Esophagus squamous epithelium (tissue), 5 donors: Measurements from ENCODE around the gene TSKU. TPM values are rescaled to one million over a fixed set of nuclear protein-coding genes. Genes with fewer than 3 reads are reported as not detected.

Experiments used
- DNase-seq: peaks from one replicate; lab custom pipeline; 2025; lab: John Stamatoyannopoulos, UW
- H3K27ac ChIP-seq, 4 donors: fragments of 200-600 bp; sonication (generic); one replicate each; pipeline ENCODE4 v1.5.1; 2016 to 2019; ENCODE audit warnings: mild to moderate bottlenecking in 1 of 4
- H3K27me3 ChIP-seq, 4 donors: fragments of 200-600 bp; sonication (generic); 1 replicate in 3 of 4; 2 replicates in 1 of 4; pipeline versions ENCODE4 v1.5.1 to v1.6.0; 2017 to 2021; ENCODE audit warnings: antibody characterized with exemption in 1 of 4
- H3K36me3 ChIP-seq, 3 donors: fragments of 200-600 bp; sonication (generic); one replicate each; pipeline ENCODE4 v1.5.1; 2016 to 2019
- H3K4me1 ChIP-seq, 3 donors: fragments of 200-600 bp; sonication (generic); one replicate each; pipeline ENCODE4 v1.5.1; 2017 to 2019
- H3K4me3 ChIP-seq, 4 donors: fragments of 200-600 bp; sonication (generic); 1 replicate in 3 of 4; 2 replicates in 1 of 4; pipeline ENCODE4 v1.5.1; 2016 to 2019; ENCODE audit warnings: mild to moderate bottlenecking in 2 of 4, moderate library complexity in 1 of 4
- H3K9me3 ChIP-seq, 3 donors: fragments of 200-600 bp; sonication (generic); one replicate each; pipeline ENCODE4 v1.5.1; 2016 to 2019
- POLR2A ChIP-seq, 4 donors: fragments of 450-650 bp; IDR thresholded peaks; one replicate each; pipeline ENCODE4 v1.6.1; 2017; ENCODE audit warnings: antibody characterized with exemption in 4 of 4, mild to moderate bottlenecking in 4 of 4, moderate library complexity in 3 of 4
- WGBS, 2 donors: methylation state at CpG; one replicate each; pipeline ENCODE4 v1.1.5; 2018; 5-methylcytosine and 5-hydroxymethylcytosine counted together
- intact Hi-C: fragments of 100-400 bp; cut with DNase I; formaldehyde crosslinking; loops from one replicate; pipeline ENCODE4 v1.15.0; 2022
- total RNA-seq, 4 donors: library from RNA; depleted of rRNA; stranded (reverse); fragments of >200 nt; gene quantifications; one replicate each; pipeline ENCODE4 v1.1.0, GENCODE V29; 2016
- TF ChIP-seq, protein P1 (sequence below), 6 experiments: fragments of 450-650 bp in 4 of 6; fragments of 200-600 bp in 2 of 6; sonication (generic) in 2 of 6; IDR thresholded peaks; one replicate each; pipeline ENCODE4 v1.5.1; 2016 to 2019; ENCODE audit warnings: antibody characterized with exemption in 6 of 6, mild to moderate bottlenecking in 4 of 6, moderate library complexity in 4 of 6
- donor health status: DM: yes; HTN: yes; CAD: no.

TSKU gene
- total RNA-seq, 4 donors from 2014 or later, result 51.4 to 95.9 (median 88.4) TPM

DNA sequence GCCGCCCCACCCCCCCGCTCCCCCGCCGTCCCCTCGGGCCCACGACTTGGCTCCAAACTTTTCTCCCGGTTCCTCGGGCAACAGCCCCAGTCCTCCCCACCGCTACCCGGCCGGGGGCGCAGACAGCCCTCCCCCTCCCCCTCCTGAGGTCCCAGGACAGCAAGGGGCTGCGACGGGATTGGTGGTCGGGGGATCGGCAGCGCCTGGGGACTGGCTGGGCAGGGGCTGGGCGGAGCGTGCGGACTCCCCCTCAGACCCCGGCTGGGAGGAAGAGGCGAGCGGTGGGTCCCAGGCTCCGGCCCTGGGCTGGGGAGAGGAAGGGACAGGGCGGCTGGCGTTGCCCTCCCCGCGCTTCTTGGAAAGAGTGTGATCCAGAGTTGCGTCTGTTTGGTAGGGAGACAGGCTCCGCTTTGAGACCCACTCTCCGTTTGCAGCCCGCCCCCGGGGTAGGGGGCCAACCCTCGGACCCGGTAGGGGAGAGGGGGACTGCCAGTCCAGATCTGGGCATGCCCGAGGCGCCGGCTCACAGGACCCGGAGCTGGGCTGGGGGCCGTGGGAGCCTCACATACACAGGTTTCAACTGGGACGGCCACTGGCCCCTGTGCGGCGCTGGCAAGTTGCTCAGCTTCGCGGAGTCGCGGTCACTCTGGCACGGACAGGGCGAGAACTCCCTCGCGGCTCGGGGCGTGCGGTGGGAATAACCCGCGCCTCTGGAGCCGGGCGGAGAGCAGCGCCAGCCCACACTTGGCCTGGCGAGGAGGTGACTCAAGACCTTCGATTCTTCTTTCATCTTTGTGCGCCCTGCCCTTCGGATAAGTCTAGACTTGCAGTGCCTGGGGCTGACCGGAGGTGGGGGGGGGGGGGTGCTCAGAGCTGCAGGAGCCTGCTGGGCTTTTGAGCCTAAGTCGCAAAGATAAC lies 999 bp downstream of the TSKU start:
- H3K4me1 ChIP-seq, result peaks cover 51 to 89% (median 55%) of the 10 kb centered on the region in 3 donors
- H3K4me3 ChIP-seq, result peak overlapping the region; percentile 72 to 98 (median 90)
- no peaks in the 10 kb centered on the region for H3K36me3 ChIP-seq
- intact Hi-C loops, result no loop called here
- 11 to 33% methylated on average over 1 to 3 of the region's 65 CpGs for WGBS, 2 donors
- no peaks in the 10 kb centered on the region for H3K9me3 ChIP-seq
- no peak for DNase-seq
- H3K27me3 ChIP-seq, result peaks cover 0 to 12% (median 0%) of the 10 kb centered on the region in 4 donors
- TF ChIP-seq, protein P1, sequence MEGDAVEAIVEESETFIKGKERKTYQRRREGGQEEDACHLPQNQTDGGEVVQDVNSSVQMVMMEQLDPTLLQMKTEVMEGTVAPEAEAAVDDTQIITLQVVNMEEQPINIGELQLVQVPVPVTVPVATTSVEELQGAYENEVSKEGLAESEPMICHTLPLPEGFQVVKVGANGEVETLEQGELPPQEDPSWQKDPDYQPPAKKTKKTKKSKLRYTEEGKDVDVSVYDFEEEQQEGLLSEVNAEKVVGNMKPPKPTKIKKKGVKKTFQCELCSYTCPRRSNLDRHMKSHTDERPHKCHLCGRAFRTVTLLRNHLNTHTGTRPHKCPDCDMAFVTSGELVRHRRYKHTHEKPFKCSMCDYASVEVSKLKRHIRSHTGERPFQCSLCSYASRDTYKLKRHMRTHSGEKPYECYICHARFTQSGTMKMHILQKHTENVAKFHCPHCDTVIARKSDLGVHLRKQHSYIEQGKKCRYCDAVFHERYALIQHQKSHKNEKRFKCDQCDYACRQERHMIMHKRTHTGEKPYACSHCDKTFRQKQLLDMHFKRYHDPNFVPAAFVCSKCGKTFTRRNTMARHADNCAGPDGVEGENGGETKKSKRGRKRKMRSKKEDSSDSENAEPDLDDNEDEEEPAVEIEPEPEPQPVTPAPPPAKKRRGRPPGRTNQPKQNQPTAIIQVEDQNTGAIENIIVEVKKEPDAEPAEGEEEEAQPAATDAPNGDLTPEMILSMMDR (IDR thresholded peaks at IDR 0.05), result no peak
- peak in 2 of 4 donors; percentile 36 to 62 for TF ChIP-seq POLR2A (IDR thresholded peaks at IDR 0.05)
- peak overlapping the region; percentile 91 to 99 (median 98) for H3K27ac ChIP-seq

DNA sequence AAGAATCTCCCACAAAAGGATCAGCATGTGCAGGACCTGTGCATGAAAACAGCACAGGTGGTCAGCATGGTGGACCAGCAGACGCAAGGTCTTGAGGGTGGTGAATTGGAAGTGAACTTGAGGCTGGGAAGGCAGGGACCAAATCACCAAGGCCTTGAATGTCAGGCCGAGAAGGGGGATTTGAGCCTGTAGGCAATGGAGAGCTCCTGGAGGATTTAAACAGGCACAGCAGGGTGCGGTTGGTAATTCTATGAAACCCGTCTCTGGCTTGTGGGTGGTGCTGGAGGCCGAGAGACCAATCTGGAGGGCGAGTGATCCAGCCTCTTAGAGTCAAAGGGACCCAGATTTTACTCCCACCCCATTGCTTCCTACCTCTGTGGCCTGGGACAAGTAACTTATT lies 2.4 kb downstream of the TSKU start:
- no peak for DNase-seq
- 34 to 53% methylated on average over 5 to 6 of the region's 6 CpGs for WGBS, 2 donors
- intact Hi-C loops, result no loop called here
- peaks cover 57 to 97% (median 66%) of the 10 kb centered on the region in 3 donors for H3K4me1 ChIP-seq
- peak overlapping the region; percentile 91 to 99 (median 98) for H3K27ac ChIP-seq
- H3K9me3 ChIP-seq, result no peaks in the 10 kb centered on the region
- TF ChIP-seq POLR2A (IDR thresholded peaks at IDR 0.05), result no peak
- TF ChIP-seq, protein P1 (IDR thresholded peaks at IDR 0.05), result peak in 1 of 6 experiments; percentile 28
- peaks cover 0 to 12% (median 0%) of the 10 kb centered on the region in 4 donors for H3K27me3 ChIP-seq
- H3K4me3 ChIP-seq, result peak overlapping the region; percentile 72 to 98 (median 90)
- H3K36me3 ChIP-seq, result no peaks in the 10 kb centered on the region

DNA sequence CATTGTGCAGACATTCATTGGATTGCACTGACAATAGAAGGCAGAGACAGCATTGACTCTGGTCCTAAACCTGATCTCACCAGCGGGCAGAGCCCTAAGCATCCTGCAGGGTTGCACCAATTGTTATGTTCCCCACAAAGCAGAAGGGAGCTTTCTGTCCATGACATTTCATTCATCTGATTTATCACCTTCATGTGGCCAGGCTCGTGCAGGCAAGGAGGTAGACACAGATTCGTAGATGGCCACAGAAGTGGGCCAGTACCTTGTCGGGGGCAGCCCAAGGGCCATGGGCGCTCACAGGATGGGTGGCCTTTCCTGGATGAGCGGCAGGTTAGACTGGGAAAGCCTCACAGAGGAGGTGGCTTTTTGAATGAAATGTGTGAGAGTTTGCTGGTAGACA lies 2.9 kb downstream of the TSKU start:
- TF ChIP-seq POLR2A (IDR thresholded peaks at IDR 0.05), result no peak
- TF ChIP-seq, protein P1 (IDR thresholded peaks at IDR 0.05), result no peak
- no peaks in the 10 kb centered on the region for H3K36me3 ChIP-seq
- intact Hi-C loops, result no loop called here
- no peak for DNase-seq
- no peaks in the 10 kb centered on the region for H3K9me3 ChIP-seq
- peaks cover 52 to 97% (median 65%) of the 10 kb centered on the region in 3 donors for H3K4me1 ChIP-seq
- peak overlapping the region; percentile 85 to 99 (median 98) for H3K27ac ChIP-seq
- WGBS, 2 donors, result 45 to 60% methylated on average over 4 to 5 of the region's 6 CpGs
- peak overlapping the region in 3 of 4 donors; percentile 72 to 98 (median 90) for H3K4me3 ChIP-seq
- H3K27me3 ChIP-seq, result peaks cover 0 to 12% (median 0%) of the 10 kb centered on the region in 4 donors

DNA sequence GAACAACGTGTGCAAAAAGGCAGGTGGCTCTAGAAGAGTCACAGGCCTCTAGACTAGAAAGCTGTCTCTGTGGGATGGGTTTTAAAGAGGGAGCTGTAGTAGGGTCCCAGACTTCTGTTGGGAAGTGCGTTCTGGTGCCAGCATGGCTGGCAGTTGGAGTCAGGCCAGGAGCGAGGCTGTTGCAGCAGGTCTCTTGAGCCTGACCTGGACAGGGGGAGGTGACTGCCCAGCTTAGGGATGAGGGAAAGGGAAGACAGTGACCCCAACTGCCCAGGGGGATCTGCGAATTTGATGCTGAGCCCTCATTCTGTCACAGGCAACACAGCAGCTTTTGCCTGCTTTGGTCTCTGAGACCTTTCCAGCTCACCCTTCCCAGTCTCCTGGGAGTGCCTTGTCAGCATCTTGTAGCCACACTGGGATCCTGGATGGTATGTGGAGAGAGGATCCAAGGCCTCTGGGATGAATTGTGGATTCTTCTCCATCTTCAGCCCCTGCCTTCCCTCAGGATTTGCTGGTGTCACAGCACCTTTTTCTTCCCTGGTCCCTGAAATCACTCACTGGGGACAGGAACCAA lies 3.4 kb downstream of the TSKU start:
- Histone ChIP-seq H3K27me3 (peaks cover 0 to 12% (median 0%) of the 10 kb centered on the region in 4 donors), H3K4me3 (peak overlapping the region in 3 of 4 donors; percentile 72 to 98 (median 90)), H3K36me3 (no peaks in the 10 kb centered on the region), H3K27ac (peak overlapping the region; percentile 85 to 99 (median 98)), H3K9me3 (no peaks in the 10 kb centered on the region), H3K4me1 (peaks cover 47 to 97% (median 65%) of the 10 kb centered on the region in 3 donors)
- intact Hi-C loops, result no loop called here
- TF ChIP-seq, protein P1 (IDR thresholded peaks at IDR 0.05), result no peak
- TF ChIP-seq POLR2A (IDR thresholded peaks at IDR 0.05), result no peak
- WGBS, 2 donors, result 55 to 68% methylated on average over 2 to 4 of the region's 4 CpGs
- DNase-seq, result no peak
